LHCN-M2 (cell line): Measurements from ENCODE around the gene PSEN1. TPM values are rescaled to one million over a fixed set of nuclear protein-coding genes. Genes with fewer than 3 reads are reported as not detected.
A peak's percentile ranks its signal among the peaks of the same experiment; 100 is the strongest.

Source experiments
- DNase-seq: peaks from one replicate; pipeline ENCODE4 v3.0.0-alpha.2; 2012; ENCODE audit warnings: low read depth
- total RNA-seq: library from RNA; depleted of rRNA; stranded (reverse); fragments of >200 nt; gene quantifications from 2 replicates; pipeline ENCODE4 v1.2.3, GENCODE V29; 2014

Gene PSEN1
- total RNA-seq, 1 experiment from 2014 or later, result 38.6 TPM

GRCh38 chr14:73217411-73217810 lies 81.1 kb downstream of the PSEN1 start:
- no peak for DNase-seq

DNA sequence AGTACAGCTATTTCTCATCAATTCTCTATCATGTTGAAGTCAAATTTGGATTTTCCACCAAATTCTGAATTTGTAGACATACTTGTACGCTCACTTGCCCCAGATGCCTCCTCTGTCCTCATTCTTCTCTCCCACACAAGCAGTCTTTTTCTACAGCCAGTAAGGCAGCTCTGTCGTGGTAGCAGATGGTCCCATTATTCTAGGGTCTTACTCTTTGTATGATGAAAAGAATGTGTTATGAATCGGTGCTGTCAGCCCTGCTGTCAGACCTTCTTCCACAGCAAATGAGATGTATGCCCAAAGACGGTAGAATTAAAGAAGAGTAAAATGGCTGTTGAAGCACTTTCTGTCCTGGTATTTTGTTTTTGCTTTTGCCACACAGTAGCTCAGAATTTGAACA lies 83.8 kb downstream of the PSEN1 start:
- no peak for DNase-seq

DNA sequence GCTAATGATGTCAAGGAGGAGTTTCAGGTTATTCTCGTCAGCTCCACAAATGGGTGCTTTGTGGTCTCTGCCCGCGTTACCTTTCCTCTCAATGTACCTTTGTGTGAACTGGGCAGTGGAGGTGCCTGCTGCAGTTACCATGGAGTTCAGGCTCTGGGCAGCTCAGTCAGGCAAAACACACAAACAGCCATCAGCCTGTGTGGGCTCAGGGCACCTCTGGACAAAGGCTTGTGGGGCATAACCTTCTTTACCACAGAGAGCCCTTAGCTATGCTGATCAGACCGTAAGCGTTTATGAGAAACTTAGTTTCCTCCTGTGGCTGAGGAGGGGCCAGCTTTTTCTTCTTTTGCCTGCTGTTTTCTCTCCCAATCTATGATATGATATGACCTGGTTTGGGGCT lies 84.3 kb downstream of the PSEN1 start:
- DNase-seq, result no peak

- DNase-seq, result no peak
Measured at GRCh38 chr14:73221945-73222344, 85.6 kb downstream of the PSEN1 start.

DNA sequence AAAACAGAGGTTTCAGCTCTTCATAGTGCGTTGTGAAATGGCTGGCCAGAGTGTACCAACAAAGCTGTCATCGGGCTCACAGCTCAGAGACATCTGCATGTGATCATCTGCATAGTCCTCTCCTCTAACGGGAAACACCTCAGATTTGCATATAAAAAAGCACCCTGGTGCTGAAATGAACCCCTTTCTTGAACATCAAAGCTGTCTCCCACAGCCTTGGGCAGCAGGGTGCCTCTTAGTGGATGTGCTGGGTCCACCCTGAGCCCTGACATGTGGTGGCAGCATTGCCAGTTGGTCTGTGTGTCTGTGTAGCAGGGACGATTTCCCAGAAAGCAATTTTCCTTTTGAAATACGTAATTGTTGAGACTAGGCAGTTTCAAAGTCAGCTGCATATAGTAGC lies 86.7 kb downstream of the PSEN1 start:
- no peak for DNase-seq

DNA sequence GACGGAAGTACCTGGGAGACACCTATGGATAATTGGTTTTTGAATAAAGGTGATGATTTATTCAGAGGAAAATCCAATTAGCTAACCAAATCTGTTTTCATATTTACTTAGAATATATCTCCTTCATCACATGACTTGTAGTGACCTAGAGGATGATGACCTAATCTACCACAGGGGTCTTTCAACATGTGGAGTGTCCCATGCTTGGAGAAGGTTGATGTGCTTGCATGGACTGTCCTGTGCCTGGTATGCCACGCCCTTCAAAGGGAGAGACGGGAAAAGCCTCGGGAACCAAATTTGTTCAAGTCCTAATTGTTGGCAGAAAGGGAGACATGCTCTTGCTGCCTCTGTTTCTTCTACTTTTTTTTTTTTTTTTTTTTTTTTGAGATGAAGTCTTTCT lies 89.2 kb downstream of the PSEN1 start:
- DNase-seq, result no peak

DNA sequence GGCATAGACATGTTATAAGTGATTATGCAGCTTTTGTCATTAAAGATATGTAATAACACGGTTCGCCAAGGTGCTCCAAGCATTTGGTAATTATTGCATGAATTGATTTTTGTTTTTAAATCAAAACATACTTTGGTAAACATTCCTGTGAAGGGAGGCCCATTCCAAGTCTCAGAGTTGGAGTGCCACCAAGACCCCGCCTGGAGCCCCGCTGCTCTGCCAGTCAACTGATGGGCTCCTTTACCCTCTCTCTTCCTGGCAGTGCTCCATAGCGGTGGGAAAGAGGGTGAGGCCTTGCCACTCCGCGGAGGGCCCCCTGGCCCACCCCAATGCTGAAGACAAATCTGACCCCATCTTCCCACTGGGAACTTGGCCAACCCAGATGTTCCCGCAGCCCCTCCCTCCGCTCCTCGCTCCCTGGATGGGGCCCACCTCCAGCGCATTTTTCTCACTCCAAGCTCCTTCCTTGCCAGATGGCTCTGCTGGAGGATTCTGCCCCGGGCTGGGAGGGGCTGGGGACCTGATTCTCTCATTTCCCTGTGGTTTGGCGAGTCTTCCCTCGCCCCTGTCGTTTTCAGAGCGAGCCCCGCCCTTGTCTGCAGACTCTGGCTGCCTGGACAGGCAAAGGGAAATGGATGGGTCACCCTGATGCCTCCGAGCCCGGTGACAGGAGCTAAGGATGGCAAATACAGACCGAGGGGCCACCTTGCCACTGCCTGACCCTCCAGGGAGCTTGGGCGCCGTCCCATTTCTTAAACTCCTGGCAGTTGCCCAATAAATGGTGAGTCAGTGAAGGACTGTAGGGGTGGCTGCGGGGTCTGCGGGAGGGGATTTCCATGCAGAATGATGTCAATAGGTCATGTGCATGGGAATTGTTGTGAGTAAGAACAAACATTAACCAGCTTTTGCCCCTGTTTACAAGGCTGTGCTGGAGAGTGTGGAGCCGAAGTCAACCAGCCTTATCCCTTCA lies 91.8 kb downstream of the PSEN1 start:
- DNase-seq, result peak; percentile 53

- no peak for DNase-seq
Measured at GRCh38 chr14:73230051-73230450, 93.7 kb downstream of the PSEN1 start.

DNA sequence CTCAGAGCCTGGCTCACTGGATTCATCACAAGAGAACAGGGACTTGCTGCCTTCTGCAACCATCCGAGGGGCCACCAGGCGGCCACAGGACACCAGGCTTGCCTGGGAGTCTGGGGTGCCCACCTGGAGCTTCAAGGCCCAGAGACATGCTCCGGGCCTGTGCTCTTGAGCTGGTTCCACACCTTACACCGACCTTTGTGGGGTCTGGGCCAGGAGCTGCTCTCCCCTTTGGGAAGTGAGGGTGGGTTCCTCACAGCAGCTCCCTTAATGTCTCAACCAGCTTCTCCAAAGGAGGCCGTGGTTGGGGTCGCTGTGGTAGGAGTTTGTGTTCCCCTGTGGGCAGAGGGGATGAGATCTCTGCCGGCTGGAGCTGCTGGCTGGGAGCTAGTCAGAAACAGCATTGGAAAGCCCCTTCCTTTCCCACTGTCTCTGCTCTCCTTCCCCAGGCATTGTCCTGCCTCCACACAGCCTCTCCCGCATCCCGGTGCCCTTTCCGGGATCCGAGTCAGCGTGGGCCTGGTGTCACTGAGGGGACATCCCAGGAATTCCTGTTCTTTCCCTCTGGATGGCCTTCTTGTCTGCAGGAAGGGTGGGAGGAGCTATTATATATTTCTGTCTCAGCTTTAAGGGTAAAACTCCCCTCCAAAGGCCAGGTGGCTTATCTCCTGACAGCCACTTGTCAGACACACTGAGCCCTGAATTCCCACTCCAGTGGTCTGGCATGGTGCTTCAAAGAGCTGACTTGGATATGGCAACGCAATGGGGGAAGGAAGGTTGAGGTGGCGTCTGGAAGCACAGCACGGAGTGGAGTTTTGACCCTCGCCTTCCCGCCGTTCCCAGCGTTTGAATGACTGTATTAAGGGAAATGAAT lies 95.9 kb downstream of the PSEN1 start:
- no peak for DNase-seq

- DNase-seq, result no peak
Measured at GRCh38 chr14:73232984-73233383, 96.7 kb downstream of the PSEN1 start.

GRCh38 chr14:73233564-73233963 lies 97.3 kb downstream of the PSEN1 start:
- no peak for DNase-seq

DNA sequence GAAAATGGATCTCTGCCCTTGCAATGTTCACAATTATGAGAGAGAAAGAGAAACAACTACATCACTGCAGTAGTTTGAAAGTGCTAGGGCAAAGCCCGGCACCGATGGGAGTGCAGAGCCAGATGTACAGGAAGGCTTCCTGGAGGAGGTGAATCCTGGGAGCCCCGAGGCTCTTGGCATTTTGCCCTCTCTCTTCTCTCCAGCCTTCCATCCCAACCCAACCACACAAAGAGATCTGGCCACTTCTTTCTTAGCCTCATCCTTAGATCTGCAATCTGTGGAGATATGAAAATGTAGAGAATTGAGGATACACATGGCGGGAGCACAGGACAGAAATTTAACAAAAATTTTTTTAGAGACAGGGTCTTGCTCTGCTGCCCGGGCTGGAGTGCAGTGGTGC lies 97.7 kb downstream of the PSEN1 start:
- no peak for DNase-seq

GRCh38 chr14:73234586-73235394 lies 98.5 kb downstream of the PSEN1 start:
- no peak for DNase-seq

DNA sequence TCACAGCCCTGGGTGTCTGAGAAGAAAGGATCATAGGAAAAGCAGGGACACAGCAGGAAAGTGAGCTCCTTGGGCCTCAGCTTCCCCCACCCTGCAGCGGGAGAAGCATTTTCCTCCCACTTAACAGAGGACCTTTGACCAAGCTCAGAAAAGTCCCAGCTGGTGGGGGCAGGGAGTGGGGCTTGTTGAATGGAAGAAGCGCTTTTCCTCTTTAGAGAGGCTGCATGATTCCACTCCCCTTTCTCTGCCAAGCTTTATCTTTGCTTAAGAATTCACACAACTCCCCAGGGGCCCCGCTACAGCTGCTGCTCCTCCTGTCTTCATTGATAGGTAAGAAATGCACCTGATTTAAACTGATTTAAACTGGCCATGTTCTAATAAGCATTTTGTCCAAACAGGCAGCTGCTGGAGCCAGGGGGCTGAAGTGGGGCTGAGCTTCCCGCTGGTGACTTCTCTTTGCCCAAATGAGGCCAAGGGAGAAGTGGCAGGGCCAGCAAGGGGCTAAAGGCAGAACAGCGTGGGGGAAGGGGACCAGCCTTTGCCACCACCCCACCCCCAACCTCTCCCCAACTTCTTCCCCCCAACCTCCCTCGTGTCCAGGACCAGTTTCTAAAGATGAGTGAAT lies 99.3 kb downstream of the PSEN1 start:
- DNase-seq, result no peak

DNA sequence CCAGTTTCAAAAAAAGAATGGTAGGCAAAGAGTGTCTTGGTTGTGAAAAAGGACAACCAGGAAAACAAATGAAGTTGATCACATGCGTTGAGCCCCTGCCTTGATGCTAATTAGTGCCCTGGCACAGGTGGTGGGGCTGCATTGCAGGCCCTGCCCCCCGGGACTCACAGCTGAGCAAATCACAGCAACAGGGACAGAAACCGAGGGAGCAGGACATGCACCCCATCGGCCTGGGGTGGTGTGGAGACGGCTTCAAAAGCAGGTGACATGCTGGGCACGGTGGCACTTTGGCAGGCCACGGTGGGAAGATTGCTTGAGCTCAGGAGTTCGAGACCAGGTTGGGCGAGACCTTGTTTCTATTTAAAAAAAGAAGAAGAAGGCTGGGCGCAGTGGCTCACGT lies 99.8 kb downstream of the PSEN1 start:
- DNase-seq, result no peak

DNA sequence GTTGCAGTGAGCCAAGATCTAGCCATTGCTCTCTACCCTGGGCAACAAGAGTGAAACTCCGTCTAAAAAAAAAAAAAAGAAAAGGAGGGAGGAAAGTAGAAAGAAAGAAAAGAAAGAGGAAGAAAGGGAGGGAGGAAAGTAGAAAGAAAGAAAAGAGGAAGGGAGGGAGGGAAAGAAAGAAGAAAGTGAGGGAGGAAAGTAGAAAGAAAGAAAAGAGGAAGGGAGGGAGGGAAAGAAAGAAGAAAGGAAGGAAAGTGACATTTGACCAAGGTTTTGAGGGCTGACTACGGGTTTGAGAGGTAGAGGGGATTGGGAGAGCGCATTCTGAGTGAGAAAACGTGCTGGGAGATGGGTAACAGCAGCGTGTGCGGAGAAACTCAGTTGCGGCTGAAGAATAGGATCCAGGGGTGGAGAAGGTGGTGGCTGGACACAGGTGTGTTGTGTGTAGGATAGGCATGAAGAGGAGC lies 100.5 kb downstream of the PSEN1 start:
- no peak for DNase-seq

DNA sequence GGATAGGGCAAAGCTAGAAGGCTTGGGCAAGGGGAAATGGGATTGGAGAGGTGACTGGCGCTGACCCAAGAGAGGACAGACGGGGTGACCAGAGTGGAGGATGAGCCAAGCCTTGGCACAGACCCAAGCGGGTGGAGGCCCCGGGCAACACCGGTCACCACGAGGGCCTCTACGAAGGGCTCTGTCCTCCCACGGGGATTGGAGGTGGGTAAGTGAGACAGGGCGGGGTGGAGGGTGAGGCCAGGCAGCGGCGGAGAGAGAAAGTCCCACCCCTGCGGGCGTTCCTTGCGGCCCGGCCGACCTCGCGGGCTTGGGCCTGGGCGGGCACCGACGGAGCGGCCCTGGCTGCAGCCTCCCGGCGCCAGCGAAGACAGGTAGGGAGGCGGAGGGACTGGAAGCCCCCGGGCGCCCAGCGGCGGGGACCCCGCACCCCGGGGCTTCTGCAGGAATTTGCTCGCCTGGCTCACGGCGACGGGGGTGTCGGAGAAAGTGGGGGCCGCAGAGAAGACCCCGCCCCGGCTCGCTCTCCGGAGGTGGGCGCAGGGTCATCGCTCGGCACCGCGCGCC lies 101.0 kb downstream of the PSEN1 start, which contains the start of gene PAPLN:
Gene PAPLN (plus strand): TSS at position 288 of the 567 bp plus-strand sequence. CDS start 2,273 bp downstream, outside the sequence.
- DNase-seq, result no peak

GRCh38 chr14:73237786-73238423 lies 101.6 kb downstream of the PSEN1 start:
- DNase-seq, result no peak

GRCh38 chr14:73238424-73238852 lies 102.1 kb downstream of the PSEN1 start:
- peak; percentile 54 for DNase-seq

DNA sequence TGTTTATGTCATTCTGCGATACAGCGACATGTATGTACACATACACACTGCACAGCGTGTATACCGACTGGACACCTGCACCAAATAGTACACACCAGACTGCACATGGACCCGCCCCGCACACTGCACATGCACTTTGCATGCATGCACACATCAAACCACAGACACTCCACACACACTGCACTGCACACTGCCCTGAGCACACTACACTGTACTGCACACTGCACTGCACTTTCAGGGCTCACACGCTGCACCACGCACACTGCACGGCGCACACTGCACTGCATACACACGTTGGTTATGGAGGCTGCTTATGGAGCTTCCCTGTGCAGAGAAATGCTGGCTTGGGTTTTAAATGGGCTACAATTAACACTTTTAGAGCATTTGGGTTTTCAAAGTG lies 102.6 kb downstream of the PSEN1 start:
- no peak for DNase-seq
